Measurements from ENCODE around the gene MACROD2.

MACROD2 gene

GRCh38 chr20:15860850-15861249 lies 1865.5 kb downstream of the MACROD2 start:
- TF ChIP-seq CTCF (IDR thresholded peaks at IDR 0.05; ENCODE audit: insufficient read depth, low read length, missing control alignments), result no peak
- no peak overlapping the region for H3K4me3 ChIP-seq (ENCODE audit: low read depth, low read length)
- POLR2A ChIA-PET, result no interaction called here
- CTCF ChIA-PET, result no interaction called here
- no peak for DNase-seq (ENCODE audit: low read depth, low spot score)

- DNase-seq (ENCODE audit: low read depth, low spot score), result no peak
- CTCF ChIA-PET, result no interaction called here
- POLR2A ChIA-PET, result no interaction called here
- no peak overlapping the region for H3K4me3 ChIP-seq (ENCODE audit: low read depth, low read length)
- TF ChIP-seq CTCF (IDR thresholded peaks at IDR 0.05; ENCODE audit: insufficient read depth, low read length, missing control alignments), result no peak
Measured at GRCh38 chr20:15862178-15862577, 1866.9 kb downstream of the MACROD2 start.

GRCh38 chr20:15863735-15864134 lies 1868.4 kb downstream of the MACROD2 start:
- ChIA-PET POLR2A (no interaction called here), CTCF (no interaction called here)
- TF ChIP-seq CTCF (IDR thresholded peaks at IDR 0.05; ENCODE audit: insufficient read depth, low read length, missing control alignments), result no peak
- no peak overlapping the region for H3K4me3 ChIP-seq (ENCODE audit: low read depth, low read length)
- DNase-seq (ENCODE audit: low read depth, low spot score), result no peak

- CTCF ChIA-PET, result no interaction called here
- no peak overlapping the region for H3K4me3 ChIP-seq (ENCODE audit: low read depth, low read length)
- POLR2A ChIA-PET, result no interaction called here
- no peak for DNase-seq (ENCODE audit: low read depth, low spot score)
- no peak for TF ChIP-seq CTCF (IDR thresholded peaks at IDR 0.05; ENCODE audit: insufficient read depth, low read length, missing control alignments)
Measured at GRCh38 chr20:15865553-15865952, 1870.2 kb downstream of the MACROD2 start.

- CTCF ChIA-PET, result no interaction called here
- TF ChIP-seq CTCF (IDR thresholded peaks at IDR 0.05; ENCODE audit: insufficient read depth, low read length, missing control alignments), result no peak
- no peak overlapping the region for H3K4me3 ChIP-seq (ENCODE audit: low read depth, low read length)
- no peak for DNase-seq (ENCODE audit: low read depth, low spot score)
- POLR2A ChIA-PET, result no interaction called here
Measured at GRCh38 chr20:15866916-15867730, 1871.8 kb downstream of the MACROD2 start.

GRCh38 chr20:15867899-15868298 lies 1872.6 kb downstream of the MACROD2 start:
- ChIA-PET CTCF (no interaction called here), POLR2A (no interaction called here)
- no peak overlapping the region for H3K4me3 ChIP-seq (ENCODE audit: low read depth, low read length)
- DNase-seq (ENCODE audit: low read depth, low spot score), result no peak
- peak; percentile 22 for TF ChIP-seq CTCF (IDR thresholded peaks at IDR 0.05; ENCODE audit: insufficient read depth, low read length, missing control alignments)
